Omental fat pad (tissue), 4 donors: ENCODE data around the gene AGAP1. TPM values are rescaled to one million over a fixed set of nuclear protein-coding genes. Genes with fewer than 3 reads are reported as not detected.

Experiments used
- ATAC-seq: fragments of 150-250 bp; one replicate; pipeline ENCODE4 v1.9.1; 2016; ENCODE audit warnings: mild to moderate bottlenecking, moderate library complexity; ENCODE audit not compliant: low FRiP score
- DNase-seq: peaks from one replicate; pipeline ENCODE4 v3.0.0-alpha.2; 2019; ENCODE audit warnings: low spot score
- total RNA-seq, 4 donors: library from RNA; depleted of rRNA; stranded (reverse); fragments of >200 nt; gene quantifications; one replicate each; pipeline ENCODE4 v1.1.0, GENCODE V29; 2016
- TF ChIP-seq, protein P1 (sequence below), 3 donors: fragments of 450-650 bp; IDR thresholded peaks; one replicate each; pipeline ENCODE4 v1.5.1; 2016 to 2017; ENCODE audit warnings: antibody characterized with exemption in 3 of 3, mild to moderate bottlenecking in 3 of 3, moderate library complexity in 2 of 3

AGAP1 gene
- total RNA-seq, 4 donors from 2014 or later = 15.5 to 24.3 (median 16.2) TPM

DNA sequence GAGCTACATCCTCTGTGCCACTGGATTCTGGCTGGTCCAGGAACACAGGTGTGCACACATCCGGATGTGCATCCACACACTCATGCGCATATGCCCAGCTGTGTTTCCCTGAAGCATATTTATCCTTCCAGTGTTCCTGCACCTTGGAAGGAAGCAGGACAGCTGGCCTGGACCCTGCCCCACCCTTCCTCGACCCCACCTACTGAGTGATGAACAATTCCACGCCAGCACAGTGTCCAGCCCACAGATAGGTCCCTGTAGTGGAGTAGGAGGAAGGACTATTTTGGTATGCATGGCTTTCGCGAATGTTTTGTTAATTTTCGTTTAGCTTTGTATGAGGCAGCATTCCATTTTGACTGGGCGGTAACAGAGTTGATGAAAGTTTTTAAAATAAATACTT is 211.5 kb downstream of the AGAP1 start:
- TF ChIP-seq, protein P1, sequence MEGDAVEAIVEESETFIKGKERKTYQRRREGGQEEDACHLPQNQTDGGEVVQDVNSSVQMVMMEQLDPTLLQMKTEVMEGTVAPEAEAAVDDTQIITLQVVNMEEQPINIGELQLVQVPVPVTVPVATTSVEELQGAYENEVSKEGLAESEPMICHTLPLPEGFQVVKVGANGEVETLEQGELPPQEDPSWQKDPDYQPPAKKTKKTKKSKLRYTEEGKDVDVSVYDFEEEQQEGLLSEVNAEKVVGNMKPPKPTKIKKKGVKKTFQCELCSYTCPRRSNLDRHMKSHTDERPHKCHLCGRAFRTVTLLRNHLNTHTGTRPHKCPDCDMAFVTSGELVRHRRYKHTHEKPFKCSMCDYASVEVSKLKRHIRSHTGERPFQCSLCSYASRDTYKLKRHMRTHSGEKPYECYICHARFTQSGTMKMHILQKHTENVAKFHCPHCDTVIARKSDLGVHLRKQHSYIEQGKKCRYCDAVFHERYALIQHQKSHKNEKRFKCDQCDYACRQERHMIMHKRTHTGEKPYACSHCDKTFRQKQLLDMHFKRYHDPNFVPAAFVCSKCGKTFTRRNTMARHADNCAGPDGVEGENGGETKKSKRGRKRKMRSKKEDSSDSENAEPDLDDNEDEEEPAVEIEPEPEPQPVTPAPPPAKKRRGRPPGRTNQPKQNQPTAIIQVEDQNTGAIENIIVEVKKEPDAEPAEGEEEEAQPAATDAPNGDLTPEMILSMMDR (IDR thresholded peaks at IDR 0.05) = no peak
- no peak for DNase-seq
- ATAC-seq = no peak

DNA sequence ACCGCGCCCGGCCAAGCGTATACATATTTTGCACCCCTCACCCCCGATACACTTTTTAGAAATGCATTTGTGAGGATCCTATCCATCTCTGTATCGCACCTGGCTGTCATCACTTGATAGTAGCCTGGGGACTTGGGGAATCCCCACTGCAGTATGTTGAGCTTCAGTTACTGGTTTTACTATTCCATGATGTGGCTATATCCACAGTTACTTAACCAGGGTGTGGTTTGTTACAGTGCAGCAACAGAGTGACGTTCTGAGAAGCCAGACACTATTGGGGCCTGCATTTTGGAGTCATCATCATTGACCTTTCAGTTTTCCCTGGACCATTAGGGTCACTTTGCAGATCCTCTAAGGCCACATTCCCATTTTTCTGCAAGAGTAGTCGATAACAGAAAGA is 212.7 kb downstream of the AGAP1 start:
- no peak for DNase-seq
- no peak for ATAC-seq
- TF ChIP-seq, protein P1 (IDR thresholded peaks at IDR 0.05) = no peak

DNA sequence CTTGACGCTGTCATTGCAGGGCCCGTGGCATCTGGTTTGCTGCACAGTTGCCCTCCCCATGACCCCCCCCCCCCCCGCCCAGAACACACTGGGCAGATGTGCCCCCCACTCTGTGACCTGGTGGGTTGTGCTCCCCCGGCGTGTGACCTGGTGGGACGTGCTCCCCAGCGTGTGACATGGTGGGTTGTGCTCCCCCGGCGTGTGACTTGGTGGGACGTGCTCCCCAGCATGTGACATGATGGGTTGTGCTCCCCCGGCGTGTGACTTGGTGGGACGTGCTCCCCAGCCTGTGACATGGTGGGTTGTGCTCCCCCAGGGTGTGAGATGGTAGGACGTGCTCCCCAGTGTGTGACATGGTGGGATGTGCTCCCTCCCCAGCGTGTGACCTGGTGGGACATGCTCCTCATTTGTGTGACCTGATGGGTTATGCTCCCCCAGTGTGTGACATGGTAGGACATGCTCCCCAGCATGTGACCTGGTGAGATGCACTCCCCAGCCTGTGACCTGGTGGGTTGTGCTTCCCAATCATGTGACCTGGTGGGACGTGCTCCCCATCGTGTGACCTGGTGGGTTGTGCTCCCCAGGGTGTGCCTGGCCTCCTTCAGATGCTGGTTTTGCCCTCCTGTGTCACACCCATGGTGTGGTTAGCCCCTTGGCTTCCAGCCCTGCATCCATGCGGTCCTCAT is 213.7 kb downstream of the AGAP1 start:
- TF ChIP-seq, protein P1 (IDR thresholded peaks at IDR 0.05) = no peak
- DNase-seq = no peak
- ATAC-seq = no peak

DNA sequence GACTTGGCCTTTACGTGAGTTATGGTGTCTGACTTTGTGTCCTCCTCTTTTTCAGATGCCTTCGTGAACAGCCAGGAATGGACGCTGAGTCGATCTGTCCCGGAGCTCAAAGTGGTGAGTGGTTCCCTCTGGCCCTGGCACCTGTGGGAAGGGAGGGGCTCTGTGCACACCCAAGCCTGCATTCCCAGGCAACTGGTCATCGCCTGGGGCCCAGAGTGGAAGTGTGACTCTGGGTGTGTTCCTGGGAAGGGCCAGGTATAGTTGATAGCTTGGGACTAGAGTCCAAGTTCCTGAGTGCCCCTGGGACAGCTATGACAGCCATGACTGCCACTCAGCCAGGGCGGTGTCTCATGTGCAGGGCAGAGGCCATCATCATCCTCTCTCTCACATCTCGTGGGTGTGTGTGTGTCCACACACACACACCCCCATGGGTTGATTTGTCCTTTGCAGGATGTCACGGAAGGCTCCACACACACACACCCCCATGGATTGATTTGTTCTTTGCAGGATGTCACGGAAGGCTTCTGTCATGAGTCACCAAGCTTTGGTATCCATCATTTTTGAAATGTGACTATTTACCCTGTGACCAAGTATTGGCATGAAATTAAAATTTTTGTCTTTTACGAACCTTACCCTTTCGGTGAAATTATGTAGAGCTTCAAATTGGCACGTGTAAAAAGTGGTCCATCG is 215.4 kb downstream of the AGAP1 start:
- TF ChIP-seq, protein P1 (IDR thresholded peaks at IDR 0.05) = no peak
- DNase-seq = no peak
- peak; percentile 46 for ATAC-seq

DNA sequence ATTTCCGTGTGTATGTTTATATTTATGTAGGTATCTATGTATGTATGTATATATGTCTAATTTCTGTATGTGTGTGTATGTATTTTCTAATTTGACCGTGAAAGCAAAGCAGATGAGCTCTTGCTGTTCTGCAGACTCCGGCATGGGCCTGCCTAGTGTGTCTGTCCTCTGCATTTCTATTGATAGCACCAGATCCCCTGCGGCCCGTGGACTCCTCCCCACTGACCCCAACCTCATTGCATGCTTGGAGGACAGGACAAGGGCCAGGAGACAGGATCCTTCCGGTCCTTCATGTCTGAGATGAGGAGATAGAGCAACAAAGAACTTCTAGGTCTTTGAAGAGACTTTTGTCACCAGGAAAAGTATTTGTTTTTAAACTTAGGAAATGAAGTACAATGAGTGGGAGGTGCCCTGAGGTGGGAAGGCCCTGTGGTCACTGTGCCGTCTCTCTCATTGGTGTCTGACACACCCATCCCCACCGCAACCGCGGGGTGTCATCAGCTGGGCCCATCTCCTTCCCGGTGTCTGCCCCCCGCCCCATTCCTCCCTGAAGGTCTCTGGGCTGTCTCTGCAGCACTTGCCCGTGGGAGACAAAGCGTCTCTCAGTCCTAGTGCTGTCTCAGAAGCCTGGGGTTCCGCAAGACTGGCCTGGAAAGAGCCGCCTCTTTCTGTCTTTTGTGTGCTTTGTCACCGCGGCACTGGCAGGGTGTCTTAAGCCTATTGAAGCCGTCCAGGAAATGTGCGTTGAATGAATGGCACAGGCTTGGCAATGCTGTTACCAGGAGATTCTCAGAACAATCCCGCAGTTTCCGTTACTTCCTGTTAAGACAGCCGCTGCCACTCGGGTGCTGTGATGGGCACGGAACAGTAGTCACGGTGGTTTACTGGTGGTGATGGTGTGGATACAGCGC is 216.4 kb downstream of the AGAP1 start:
- no peak for DNase-seq
- no peak for ATAC-seq
- TF ChIP-seq, protein P1 (IDR thresholded peaks at IDR 0.05) = no peak

DNA sequence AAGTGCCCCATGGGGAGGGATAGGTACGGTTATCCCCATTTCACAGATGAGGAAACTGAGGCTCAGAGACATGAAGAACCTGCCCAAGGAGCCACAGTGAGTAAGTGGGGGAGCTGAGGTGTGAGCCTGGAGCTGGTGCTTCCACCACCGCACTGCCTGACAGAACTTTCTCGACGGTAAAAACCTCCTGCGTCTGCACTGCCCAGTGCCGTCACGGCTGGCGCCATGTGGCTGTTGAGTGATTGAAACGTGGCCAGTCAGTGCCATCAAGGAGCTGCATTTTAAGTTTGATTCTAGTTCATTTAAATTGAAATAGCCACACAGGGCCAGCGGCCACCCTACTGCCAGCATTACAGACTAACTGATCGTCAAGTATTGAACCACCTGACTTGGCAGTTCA is 217.1 kb downstream of the AGAP1 start:
- TF ChIP-seq, protein P1 (IDR thresholded peaks at IDR 0.05) = no peak
- no peak for DNase-seq
- ATAC-seq = no peak
